SK-MEL-5 (cell line): Measurements from ENCODE around the gene KCNN1. TPM values are rescaled to one million over a fixed set of nuclear protein-coding genes. Genes with fewer than 3 reads are reported as not detected.
"Not testable (repeated sequence)": the region's sequence is repeated elsewhere in the genome, so short reads cannot be mapped to it uniquely, and the experiment has no call there.

Experiments
- DNase-seq: peaks from one replicate; pipeline ENCODE4 v3.0.0-alpha.2; 2016; ENCODE audit warnings: low read depth, low spot score
- in situ Hi-C: cut with HindIII; loops from 2 replicates; pipeline ENCODE4 v1.10.0; 2016; ENCODE audit warnings: low sequenced_read_pairs, high pct_unique_total_duplicates, low pct_unique_long_range_greater_than_20kb
- total RNA-seq: library from RNA; depleted of rRNA; stranded (reverse); fragments of >200 nt; shearing (Covaris generic); gene quantifications from 2 replicates; pipeline ENCODE4 v1.2.3, GENCODE V29; 2014

Gene KCNN1
- total RNA-seq, 1 experiment from 2014 or later = 3.5 TPM

GRCh38 chr19:18008814-18009213 lies 41.9 kb downstream of the KCNN1 start:
- in situ Hi-C loops = no loop called here
- no peak for DNase-seq

GRCh38 chr19:18009412-18010066 lies 42.6 kb downstream of the KCNN1 start:
- in situ Hi-C loops = no loop called here
- DNase-seq = no peak

- in situ Hi-C loops = no loop called here
- DNase-seq = no peak
Measured at GRCh38 chr19:18010149-18010548, 43.2 kb downstream of the KCNN1 start.

GRCh38 chr19:18013210-18014111 lies 46.6 kb downstream of the KCNN1 start:
- in situ Hi-C loops = no loop called here
- no peak for DNase-seq

GRCh38 chr19:18014197-18014596 lies 47.3 kb downstream of the KCNN1 start:
- in situ Hi-C loops = no loop called here
- no peak for DNase-seq

GRCh38 chr19:18016209-18016910 lies 49.5 kb downstream of the KCNN1 start:
- DNase-seq = no peak
- in situ Hi-C loops = no loop called here

- DNase-seq = no peak
- in situ Hi-C loops = no loop called here
Measured at GRCh38 chr19:18017275-18018083, 50.6 kb downstream of the KCNN1 start.

GRCh38 chr19:18020212-18021085 lies 53.5 kb downstream of the KCNN1 start:
- in situ Hi-C loops = no loop called here
- DNase-seq = no peak

- no peak for DNase-seq
- in situ Hi-C loops = no loop called here
Measured at GRCh38 chr19:18021121-18021755, 54.3 kb downstream of the KCNN1 start.

- peak; percentile 91 for DNase-seq
- in situ Hi-C loops = no loop called here
Measured at GRCh38 chr19:18023622-18024251, 56.8 kb downstream of the KCNN1 start.

GRCh38 chr19:18027151-18027550 lies 60.2 kb downstream of the KCNN1 start:
- in situ Hi-C loops = no loop called here

GRCh38 chr19:18029617-18030338 lies 62.9 kb downstream of the KCNN1 start:
- DNase-seq = no peak
- in situ Hi-C loops = no loop called here

More at GRCh38 chr19:18027151-18027550, 60.2 kb downstream of the KCNN1 start:
- DNase-seq = no peak

GRCh38 chr19:18031401-18031800 lies 64.5 kb downstream of the KCNN1 start:
- in situ Hi-C loops = not testable (repeated sequence)

GRCh38 chr19:18032102-18032501 lies 65.2 kb downstream of the KCNN1 start:
- DNase-seq, in situ Hi-C loops: not testable (repeated sequence)

More at GRCh38 chr19:18031401-18031800, 64.5 kb downstream of the KCNN1 start:
- not testable (repeated sequence) for DNase-seq

- in situ Hi-C loops = no loop called here
- DNase-seq = no peak
Measured at GRCh38 chr19:18041054-18041453, 74.1 kb downstream of the KCNN1 start.
